Neural crest cell (in vitro differentiated cells): Measurements from ENCODE around the gene ADARB1. TPM values are rescaled to one million over a fixed set of nuclear protein-coding genes. Genes with fewer than 3 reads are reported as not detected.

Source experiments
- DNase-seq: peaks from one replicate; pipeline ENCODE4 v3.0.0; 2021; ENCODE audit warnings: low read depth, mixed read lengths, low spot score
- H3K27ac Mint-ChIP-seq: one replicate; pipeline ENCODE4 v1.8.0; 2021; ENCODE audit warnings: mild to moderate bottlenecking, mixed read lengths; ENCODE audit not compliant: unreplicated experiment
- H3K27me3 Mint-ChIP-seq: 2 replicates; pipeline ENCODE4 v1.8.0; 2021; ENCODE audit warnings: low read depth, mild to moderate bottlenecking, mixed read lengths
- H3K36me3 Mint-ChIP-seq: 2 replicates; pipeline ENCODE4 v1.8.0; 2021; ENCODE audit warnings: low read depth, mild to moderate bottlenecking, mixed read lengths
- H3K4me1 Mint-ChIP-seq: 2 replicates; pipeline ENCODE4 v1.8.0; 2021; ENCODE audit warnings: mixed read lengths
- H3K4me3 Mint-ChIP-seq: one replicate; pipeline ENCODE4 v1.8.0; 2021; ENCODE audit warnings: mild to moderate bottlenecking, mixed read lengths
- H3K9me3 Mint-ChIP-seq: 2 replicates; pipeline ENCODE4 v1.8.0; 2021; ENCODE audit warnings: mixed read lengths
- total RNA-seq: library from RNA; stranded (reverse); gene quantifications from 2 replicates; pipeline ENCODE4 v1.2.1, GENCODE V29; 2021
- TF ChIP-seq, protein P1 (sequence below): fragments of 200-600 bp; sonication (generic); conservative IDR thresholded peaks from 2 replicates; pipeline ENCODE4 v1.5.0; 2021; ENCODE audit warnings: antibody characterized with exemption, mild to moderate bottlenecking

ADARB1 gene
- total RNA-seq, 1 donor from 2014 or later: 21.0 TPM

DNA sequence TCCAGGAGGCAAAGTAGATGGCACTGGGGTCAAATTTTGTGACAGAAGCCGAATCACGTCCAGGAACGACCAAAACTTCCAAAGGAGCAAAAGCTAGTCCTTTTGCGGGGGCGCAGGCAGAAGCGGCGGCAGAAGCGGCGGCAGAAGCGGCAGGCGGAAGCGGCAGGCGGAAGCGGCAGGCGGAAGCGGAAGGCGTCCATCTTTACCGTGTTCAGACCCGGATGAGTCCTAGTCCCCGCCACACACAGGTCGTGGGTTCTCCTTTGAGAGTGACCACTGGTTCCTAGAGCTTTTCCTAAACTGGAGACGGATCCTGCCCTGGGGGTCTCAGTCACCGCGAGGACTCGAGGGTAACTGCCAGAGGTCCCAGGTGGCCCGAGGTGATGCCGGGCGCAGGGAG, 159.7 kb downstream of the ADARB1 start:
- DNase-seq: no peak
- peaks cover 3% of the 10 kb centered on the region for H3K9me3 Mint-ChIP-seq
- no peaks in the 10 kb centered on the region for H3K36me3 Mint-ChIP-seq
- H3K27me3 Mint-ChIP-seq: no peaks in the 10 kb centered on the region
- no peaks in the 10 kb centered on the region for H3K4me1 Mint-ChIP-seq
- TF ChIP-seq, protein P1, sequence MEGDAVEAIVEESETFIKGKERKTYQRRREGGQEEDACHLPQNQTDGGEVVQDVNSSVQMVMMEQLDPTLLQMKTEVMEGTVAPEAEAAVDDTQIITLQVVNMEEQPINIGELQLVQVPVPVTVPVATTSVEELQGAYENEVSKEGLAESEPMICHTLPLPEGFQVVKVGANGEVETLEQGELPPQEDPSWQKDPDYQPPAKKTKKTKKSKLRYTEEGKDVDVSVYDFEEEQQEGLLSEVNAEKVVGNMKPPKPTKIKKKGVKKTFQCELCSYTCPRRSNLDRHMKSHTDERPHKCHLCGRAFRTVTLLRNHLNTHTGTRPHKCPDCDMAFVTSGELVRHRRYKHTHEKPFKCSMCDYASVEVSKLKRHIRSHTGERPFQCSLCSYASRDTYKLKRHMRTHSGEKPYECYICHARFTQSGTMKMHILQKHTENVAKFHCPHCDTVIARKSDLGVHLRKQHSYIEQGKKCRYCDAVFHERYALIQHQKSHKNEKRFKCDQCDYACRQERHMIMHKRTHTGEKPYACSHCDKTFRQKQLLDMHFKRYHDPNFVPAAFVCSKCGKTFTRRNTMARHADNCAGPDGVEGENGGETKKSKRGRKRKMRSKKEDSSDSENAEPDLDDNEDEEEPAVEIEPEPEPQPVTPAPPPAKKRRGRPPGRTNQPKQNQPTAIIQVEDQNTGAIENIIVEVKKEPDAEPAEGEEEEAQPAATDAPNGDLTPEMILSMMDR: no peak
- H3K27ac Mint-ChIP-seq: no peak overlapping the region
- H3K4me3 Mint-ChIP-seq: no peak overlapping the region

DNA sequence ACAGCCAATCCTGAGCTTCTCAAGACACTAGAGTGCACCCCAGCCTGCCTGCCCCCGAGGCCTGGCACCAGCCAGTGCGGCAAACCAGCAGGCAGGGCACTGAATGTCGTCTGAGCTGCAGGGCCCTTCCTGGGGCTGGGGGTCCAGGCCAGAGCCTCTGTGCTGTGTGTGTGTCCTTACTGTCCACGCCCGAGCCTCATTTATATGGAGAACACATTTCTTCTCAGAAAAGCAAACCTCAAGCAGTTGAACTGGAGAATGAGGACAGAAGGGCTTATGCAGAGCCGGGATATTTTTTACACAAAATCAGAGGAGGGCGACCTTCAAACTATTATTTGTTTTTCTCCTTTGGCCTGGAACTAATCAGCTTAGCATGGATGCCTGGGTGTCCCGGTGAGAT, 160.6 kb downstream of the ADARB1 start:
- Mint-ChIP-seq H3K27me3 (no peaks in the 10 kb centered on the region), H3K9me3 (peaks cover 3% of the 10 kb centered on the region), H3K36me3 (no peaks in the 10 kb centered on the region), H3K27ac (no peak overlapping the region), H3K4me3 (no peak overlapping the region), H3K4me1 (no peaks in the 10 kb centered on the region)
- TF ChIP-seq, protein P1: no peak
- DNase-seq: no peak

GRCh38 chr21:45235488-45235887, 161.1 kb downstream of the ADARB1 start:
- Mint-ChIP-seq H3K4me1 (no peaks in the 10 kb centered on the region), H3K4me3 (no peak overlapping the region), H3K27ac (no peak overlapping the region), H3K27me3 (peaks cover under 1% of the 10 kb centered on the region), H3K9me3 (peaks cover 4% of the 10 kb centered on the region), H3K36me3 (no peaks in the 10 kb centered on the region)
- no peak for DNase-seq
- TF ChIP-seq, protein P1: no peak

DNA sequence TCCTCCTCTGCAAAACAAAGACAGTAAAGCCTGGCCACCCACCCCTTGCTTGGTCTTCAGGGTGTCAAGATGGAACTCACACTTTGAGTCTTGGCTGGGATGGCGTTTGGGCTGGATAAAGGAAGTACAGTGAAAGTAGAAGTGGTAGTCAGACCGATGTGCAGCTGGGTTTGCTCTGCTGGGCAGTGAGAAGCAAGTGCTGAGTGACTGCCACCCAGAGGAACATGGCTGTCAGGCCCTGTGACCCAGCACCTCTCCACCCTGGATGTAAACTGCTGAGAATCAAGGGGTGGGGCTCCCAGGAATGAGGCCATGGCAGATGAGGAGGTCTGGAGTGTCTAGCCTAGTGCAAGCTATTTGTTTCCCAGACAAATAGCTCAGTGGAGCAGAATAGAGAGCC, 162.1 kb downstream of the ADARB1 start:
- Mint-ChIP-seq H3K4me3 (no peak overlapping the region), H3K9me3 (peaks cover 9% of the 10 kb centered on the region), H3K36me3 (peaks cover under 1% of the 10 kb centered on the region), H3K4me1 (no peaks in the 10 kb centered on the region), H3K27ac (no peak overlapping the region), H3K27me3 (peaks cover 4% of the 10 kb centered on the region)
- no peak for DNase-seq
- TF ChIP-seq, protein P1: no peak

- Mint-ChIP-seq H3K9me3 (peaks cover 13% of the 10 kb centered on the region), H3K4me1 (no peaks in the 10 kb centered on the region), H3K36me3 (peaks cover 5% of the 10 kb centered on the region), H3K27me3 (peaks cover 7% of the 10 kb centered on the region), H3K27ac (no peak overlapping the region), H3K4me3 (no peak overlapping the region)
- DNase-seq: no peak
- TF ChIP-seq, protein P1: no peak
These were observed 163.0 kb downstream of the ADARB1 start for GRCh38 chr21:45237401-45237800.

GRCh38 chr21:45241357-45241756, 167.0 kb downstream of the ADARB1 start:
- no peak overlapping the region for H3K27ac Mint-ChIP-seq
- H3K27me3 Mint-ChIP-seq: peaks cover 12% of the 10 kb centered on the region
- no peak for DNase-seq
- peaks cover 16% of the 10 kb centered on the region for H3K36me3 Mint-ChIP-seq
- H3K4me3 Mint-ChIP-seq: no peak overlapping the region
- H3K4me1 Mint-ChIP-seq: no peaks in the 10 kb centered on the region
- TF ChIP-seq, protein P1: no peak
- H3K9me3 Mint-ChIP-seq: peaks cover 24% of the 10 kb centered on the region
